GM12891 (cell line): ENCODE measurements around the gene STING1.

ENCODE experiments used
- DNase-seq: peaks from one replicate; pipeline ENCODE4 v3.0.0; 2011; ENCODE audit warnings: low spot score; ENCODE audit not compliant: insufficient read length
- FAIRE-seq: peaks from 2 replicates; lab custom pipeline; 2011; peaks lifted over from hg19 to GRCh38; lab: Jason Lieb, UNC
- PAX5 ChIP-seq: IDR thresholded peaks from 2 replicates; pipeline ENCODE4 v1.6.1; 2011; ENCODE audit warnings: low read length, moderate library complexity, mild to moderate bottlenecking; ENCODE audit not compliant: insufficient read depth, severe bottlenecking
- POLR2A ChIP-seq: IDR thresholded peaks from 2 replicates; pipeline ENCODE4 v1.6.1; 2011; ENCODE audit warnings: low read depth, low read length, control low read depth
- POLR2AphosphoS5 ChIP-seq: IDR thresholded peaks from 2 replicates; pipeline ENCODE4 v1.6.1; 2011; ENCODE audit warnings: low read depth, low read length, control low read depth
- POU2F2 ChIP-seq: IDR thresholded peaks from 2 replicates; pipeline ENCODE4 v1.6.1; 2011; ENCODE audit warnings: low read depth, mild to moderate bottlenecking, control low read depth, low read length, moderate library complexity
- SPI1 ChIP-seq: IDR thresholded peaks from 2 replicates; pipeline ENCODE4 v1.6.1; 2011; ENCODE audit warnings: low read depth, low read length, control low read depth
- TAF1 ChIP-seq: IDR thresholded peaks from 2 replicates; pipeline ENCODE4 v1.6.1; 2011; ENCODE audit warnings: low read depth, low read length, control low read depth

Gene STING1

GRCh38 chr5:139438707-139439012 is 43.9 kb downstream of the STING1 start:
- DNase-seq (no peak), FAIRE-seq (no peak)
- TF ChIP-seq TAF1 (no peak), POLR2AphosphoS5 (no peak), PAX5 (no peak), POLR2A (no peak), POU2F2 (no peak)

DNA sequence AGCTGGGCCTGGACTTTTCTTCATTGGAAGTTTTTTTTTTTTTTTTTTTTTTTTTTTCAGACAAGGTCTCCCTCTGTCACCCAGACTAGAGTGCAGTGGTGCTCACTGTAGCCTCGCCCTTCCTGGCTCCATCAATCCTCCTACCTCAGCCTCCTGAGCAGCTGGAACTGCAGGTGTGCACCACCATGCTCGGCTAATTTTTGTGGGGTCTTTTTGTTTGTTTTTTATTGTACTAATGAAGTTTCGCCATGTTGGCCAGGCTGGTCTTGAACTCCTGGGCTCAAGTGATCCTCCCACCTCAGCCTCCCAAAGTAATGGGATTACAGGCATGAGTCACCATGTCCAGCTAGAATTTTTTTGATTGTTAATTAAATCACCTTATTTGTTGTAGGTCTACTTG is 46.9 kb downstream of the STING1 start:
- FAIRE-seq = no peak
- TF ChIP-seq POLR2AphosphoS5 = no peak
- no peak for TF ChIP-seq POU2F2
- no peak for TF ChIP-seq POLR2A
- no peak for TF ChIP-seq TAF1
- no peak for TF ChIP-seq PAX5
- no peak for TF ChIP-seq SPI1
- no peak for DNase-seq

- FAIRE-seq (no peak), DNase-seq (no peak)
- TF ChIP-seq POLR2A = no peak
- no peak for TF ChIP-seq TAF1
- TF ChIP-seq POU2F2 = no peak
Observed at GRCh38 chr5:139431706-139432105, 50.9 kb downstream of the STING1 start.

DNA sequence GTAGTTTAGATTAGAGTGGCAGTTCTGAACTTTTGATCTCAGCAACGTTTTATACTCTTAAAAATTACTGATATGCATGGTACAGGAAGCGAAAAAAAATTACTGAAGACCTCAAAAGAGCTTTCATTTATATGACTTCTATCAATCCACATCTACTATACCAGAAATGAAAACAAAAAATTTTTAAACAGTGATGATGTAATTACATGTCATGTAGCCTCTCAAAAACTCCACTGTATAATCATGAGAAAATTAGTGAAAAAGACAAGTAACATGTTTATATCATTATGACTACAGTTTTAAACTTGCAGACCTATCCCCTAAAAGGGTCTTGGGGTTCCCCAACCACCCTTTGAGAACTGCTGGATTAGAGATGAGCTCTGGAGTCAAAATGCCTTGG is 52.5 kb downstream of the STING1 start:
- no peak for FAIRE-seq
- TF ChIP-seq PAX5 (no peak), SPI1 (no peak), POLR2AphosphoS5 (no peak), TAF1 (no peak), POU2F2 (no peak), POLR2A (no peak)
- DNase-seq = no peak

DNA sequence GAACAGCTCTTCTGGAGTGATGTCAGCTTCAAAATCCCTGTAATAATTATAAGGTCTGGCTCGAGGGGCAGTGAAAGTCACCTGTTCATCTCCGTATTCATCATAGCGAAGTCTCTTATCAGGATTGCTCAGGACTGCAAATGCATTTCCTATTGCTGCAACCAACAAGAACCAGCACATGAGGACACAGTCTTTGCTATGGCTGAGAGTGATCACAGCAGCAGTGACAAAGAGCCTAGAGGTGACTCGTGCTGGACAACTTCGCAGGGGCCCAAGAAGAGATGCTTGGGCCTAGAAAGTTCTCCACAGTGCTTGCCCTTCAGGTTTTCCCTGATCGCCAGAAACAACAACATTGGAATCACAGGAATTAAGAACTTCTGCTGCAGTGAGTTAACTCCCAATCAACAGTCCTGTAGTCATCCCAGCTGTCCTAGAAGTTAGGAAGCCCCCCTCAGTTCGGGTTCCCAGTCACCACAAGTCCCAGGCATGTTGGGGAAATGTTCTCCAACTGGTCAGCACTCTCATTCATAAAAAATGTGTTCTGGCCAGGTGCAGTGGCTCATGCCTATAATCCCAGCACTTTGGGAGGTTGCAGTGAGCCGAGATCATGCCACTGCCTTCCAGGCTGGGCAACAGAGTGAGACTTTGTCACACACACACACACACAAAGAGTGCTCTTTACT is 56.2 kb downstream of the STING1 start:
- TF ChIP-seq PAX5 (no peak), TAF1 (no peak), SPI1 (no peak), POLR2AphosphoS5 (no peak), POLR2A (no peak), POU2F2 (no peak)
- no peak for DNase-seq
- no peak for FAIRE-seq
